SK-N-MC (cell line): ENCODE data around the gene CHMP3.

Experiments used
- EZH2 ChIP-seq: fragments of 200-600 bp; sonication (generic); IDR thresholded peaks from one replicate; pipeline ENCODE4 v1.6.1; 2017; ENCODE audit warnings: antibody characterized with exemption
- POLR2AphosphoS5 ChIP-seq: IDR thresholded peaks from 2 replicates; pipeline ENCODE4 v1.6.1; 2012; ENCODE audit warnings: mild to moderate bottlenecking, low read depth, low read length, borderline replicate concordance

GRCh38 chr2:86518481-86518880, 44.8 kb downstream of the CHMP3 start:
- TF ChIP-seq EZH2 (no peak), POLR2AphosphoS5 (no peak)
